Osteoblast (primary cell): Measurements from ENCODE around the gene TNIK. TPM values are rescaled to one million over a fixed set of nuclear protein-coding genes. Genes with fewer than 3 reads are reported as not detected.

Source experiments
- DNase-seq: peaks from one replicate; pipeline ENCODE4 v3.0.0; 2011; ENCODE audit warnings: low spot score, mixed read lengths; ENCODE audit not compliant: insufficient read length; ENCODE audit errors: missing footprints
- H2AFZ ChIP-seq: 2 replicates; pipeline ENCODE4 v1.6.0; 2011; ENCODE audit warnings: mild to moderate bottlenecking, low read length
- H3K27ac ChIP-seq: 2 replicates; pipeline ENCODE4 v1.5.1; 2011; ENCODE audit warnings: mild to moderate bottlenecking, low read depth, low read length, moderate library complexity
- H3K27me3 ChIP-seq: 2 replicates; pipeline ENCODE4 v1.6.0; 2012; ENCODE audit warnings: mild to moderate bottlenecking, control low read depth, inconsistent platforms, low read length, moderate library complexity; ENCODE audit not compliant: insufficient read depth
- H3K36me3 ChIP-seq: 2 replicates; pipeline ENCODE4 v1.5.1; 2011; ENCODE audit warnings: mild to moderate bottlenecking, low read length, control low read depth, moderate library complexity; ENCODE audit not compliant: insufficient read depth
- H3K4me1 ChIP-seq: 2 replicates; pipeline ENCODE4 v1.5.1; 2011; ENCODE audit warnings: mild to moderate bottlenecking, low read length, control low read depth, moderate library complexity; ENCODE audit not compliant: insufficient read depth
- H3K4me2 ChIP-seq: 2 replicates; pipeline ENCODE4 v1.6.0; 2011; ENCODE audit warnings: mild to moderate bottlenecking, low read length; ENCODE audit not compliant: insufficient read depth
- H3K4me3 ChIP-seq: fragments of 200-600 bp; sonication (generic); 3 replicates; pipeline ENCODE4 v1.5.1; 2012; ENCODE audit warnings: mild to moderate bottlenecking, low read length, inconsistent platforms; ENCODE audit not compliant: insufficient read depth
- H3K79me2 ChIP-seq: 2 replicates; pipeline ENCODE4 v1.6.0; 2012; ENCODE audit warnings: mild to moderate bottlenecking, low read length, control low read depth, inconsistent platforms; ENCODE audit not compliant: insufficient read depth
- H3K9me3 ChIP-seq: 2 replicates; pipeline ENCODE4 v1.5.1; 2011; ENCODE audit warnings: low read depth, low read length, control low read depth
- H4K20me1 ChIP-seq: 2 replicates; pipeline ENCODE4 v1.6.0; 2012; ENCODE audit warnings: mild to moderate bottlenecking, low read length, control low read depth; ENCODE audit not compliant: insufficient read depth
- CTCF ChIP-seq: IDR thresholded peaks from 2 replicates; pipeline ENCODE4 v1.5.1; 2011; ENCODE audit warnings: mild to moderate bottlenecking, low read depth, low read length, moderate library complexity; ENCODE audit errors: extremely low read depth
- total RNA-seq: library from RNA; depleted of rRNA; stranded (reverse); fragments of >200 nt; gene quantifications from 2 replicates; pipeline ENCODE4 v1.2.3, GENCODE V29; 2012

The TNIK gene
- total RNA-seq, 1 donor, result 7.6 TPM

GRCh38 chr3:171446801-171447578 is 13.2 kb downstream of the TNIK start:
- no peak for TF ChIP-seq CTCF
- no peak overlapping the region for H3K27ac ChIP-seq
- H3K27me3 ChIP-seq, result peaks cover 25% of the 10 kb centered on the region
- H3K4me3 ChIP-seq, result no peak overlapping the region
- DNase-seq, result no peak
- H3K79me2 ChIP-seq, result no peaks in the 10 kb centered on the region
- H3K9me3 ChIP-seq, result no peaks in the 10 kb centered on the region
- H2AFZ ChIP-seq, result no peak overlapping the region
- peaks cover 6% of the 10 kb centered on the region for H3K4me1 ChIP-seq
- no peaks in the 10 kb centered on the region for H4K20me1 ChIP-seq
- H3K36me3 ChIP-seq, result no peaks in the 10 kb centered on the region
- no peak overlapping the region for H3K4me2 ChIP-seq

DNA sequence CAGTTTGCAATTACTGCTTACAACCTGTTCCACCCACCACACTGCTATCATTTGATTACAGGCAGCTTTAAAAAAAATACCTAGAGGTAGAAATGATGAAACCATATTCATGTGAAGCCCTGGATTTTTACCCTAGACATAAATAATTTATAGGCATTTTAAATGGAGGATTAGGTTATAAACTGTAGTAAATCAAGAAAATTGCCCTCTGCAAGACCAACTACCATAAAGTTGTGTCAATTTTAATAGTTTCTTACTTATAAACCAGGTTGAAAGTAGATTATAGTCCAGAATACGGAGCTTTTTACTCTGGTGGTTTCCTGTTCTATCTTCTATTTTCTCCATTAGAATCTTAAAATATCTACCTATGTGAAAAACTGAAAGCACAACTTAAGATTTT is 13.9 kb downstream of the TNIK start:
- H4K20me1 ChIP-seq, result no peaks in the 10 kb centered on the region
- H2AFZ ChIP-seq, result no peak overlapping the region
- no peak for DNase-seq
- H3K4me3 ChIP-seq, result no peak overlapping the region
- TF ChIP-seq CTCF, result no peak
- H3K79me2 ChIP-seq, result no peaks in the 10 kb centered on the region
- H3K4me1 ChIP-seq, result peaks cover 6% of the 10 kb centered on the region
- H3K9me3 ChIP-seq, result no peaks in the 10 kb centered on the region
- peaks cover 21% of the 10 kb centered on the region for H3K27me3 ChIP-seq
- no peak overlapping the region for H3K4me2 ChIP-seq
- H3K27ac ChIP-seq, result no peak overlapping the region
- H3K36me3 ChIP-seq, result no peaks in the 10 kb centered on the region

DNA sequence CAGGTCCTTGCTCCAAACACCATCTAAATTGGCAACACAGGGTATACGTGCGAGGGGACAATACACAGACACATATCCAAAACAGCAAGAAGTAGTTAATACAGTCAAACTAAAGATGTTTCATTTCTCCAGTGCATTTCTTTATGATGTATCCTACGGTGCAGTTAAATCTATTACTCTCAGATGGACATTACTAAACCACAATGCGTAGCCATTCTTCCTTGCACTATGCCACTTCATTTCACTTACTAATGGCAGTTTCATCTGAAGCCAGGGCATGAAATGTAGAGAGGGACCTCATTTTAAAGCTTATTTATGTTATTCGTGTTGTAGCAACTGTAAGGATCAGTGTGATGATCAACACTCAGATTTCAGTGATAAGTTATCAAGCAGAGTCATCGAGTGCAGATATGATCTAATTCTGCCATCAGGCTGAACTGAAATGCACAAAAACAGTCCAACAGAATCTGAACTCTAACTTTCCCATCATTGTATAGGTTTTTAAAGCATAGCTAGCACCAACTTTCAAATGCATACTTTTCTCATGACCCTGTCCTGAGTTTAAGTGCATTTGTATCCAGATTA is 14.5 kb downstream of the TNIK start:
- Histone ChIP-seq H3K4me3 (no peak overlapping the region), H3K27me3 (peaks cover 19% of the 10 kb centered on the region), H3K9me3 (no peaks in the 10 kb centered on the region), H3K79me2 (no peaks in the 10 kb centered on the region), H2AFZ (no peak overlapping the region), H3K36me3 (no peaks in the 10 kb centered on the region), H4K20me1 (no peaks in the 10 kb centered on the region), H3K27ac (no peak overlapping the region), H3K4me1 (peaks cover 6% of the 10 kb centered on the region), H3K4me2 (no peak overlapping the region)
- TF ChIP-seq CTCF, result no peak
- no peak for DNase-seq

- H3K4me1 ChIP-seq, result peaks cover 6% of the 10 kb centered on the region
- TF ChIP-seq CTCF, result no peak
- no peaks in the 10 kb centered on the region for H3K79me2 ChIP-seq
- H4K20me1 ChIP-seq, result no peaks in the 10 kb centered on the region
- no peaks in the 10 kb centered on the region for H3K36me3 ChIP-seq
- no peak for DNase-seq
- H3K4me3 ChIP-seq, result no peak overlapping the region
- H3K27ac ChIP-seq, result no peak overlapping the region
- no peak overlapping the region for H2AFZ ChIP-seq
- no peak overlapping the region for H3K4me2 ChIP-seq
- peaks cover 21% of the 10 kb centered on the region for H3K27me3 ChIP-seq
- H3K9me3 ChIP-seq, result no peaks in the 10 kb centered on the region
Measured at GRCh38 chr3:171444001-171444690, 16.1 kb downstream of the TNIK start.
